Gastroesophageal sphincter (tissue), 4 donors: ENCODE results near the gene NRXN3. TPM values are rescaled to one million over a fixed set of nuclear protein-coding genes. Genes with fewer than 3 reads are reported as not detected.

Experiments used
- ATAC-seq: fragments of 150-250 bp; one replicate; pipeline ENCODE4 v1.9.1; 2016; ENCODE audit warnings: mild to moderate bottlenecking, moderate library complexity
- H3K27ac ChIP-seq, 4 donors: fragments of 200-600 bp; sonication (generic) in 3 of 4; 1 replicate in 3 of 4; 2 replicates in 1 of 4; pipeline ENCODE4 v1.5.1; 2016 to 2019
- H3K27me3 ChIP-seq: fragments of 200-600 bp; sonication (generic); one replicate; pipeline ENCODE4 v1.5.1; 2019
- H3K36me3 ChIP-seq, 2 donors: fragments of 200-600 bp; sonication (generic); one replicate each; pipeline ENCODE4 v1.5.1; 2019; ENCODE audit warnings: control low read depth in 1 of 2
- H3K4me1 ChIP-seq, 3 donors: fragments of 200-600 bp; sonication (generic); 1 replicate in 2 of 3; 2 replicates in 1 of 3; pipeline ENCODE4 v1.5.1; 2016 to 2019; ENCODE audit warnings: control low read depth in 2 of 3
- H3K4me3 ChIP-seq, 2 donors: fragments of 200-600 bp; sonication (generic); one replicate each; pipeline ENCODE4 v1.5.1; 2019; ENCODE audit warnings: mild to moderate bottlenecking in 1 of 2, moderate library complexity in 1 of 2
- H3K9me3 ChIP-seq, 3 donors: fragments of 200-600 bp; sonication (generic); one replicate each; pipeline ENCODE4 v1.5.1; 2017 to 2019; ENCODE audit warnings: control low read depth in 2 of 3
- CTCF ChIP-seq, 4 experiments: fragments of 200-600 bp in 2 of 4; fragments of 450-650 bp in 2 of 4; sonication (generic) in 1 of 4; IDR thresholded peaks; one replicate each; pipeline ENCODE4 v1.5.1; 2017 to 2019; ENCODE audit warnings: antibody characterized with exemption in 4 of 4, mild to moderate bottlenecking in 2 of 4, moderate library complexity in 2 of 4
- EP300 ChIP-seq: sonication (generic); formaldehyde crosslinking; IDR thresholded peaks from one replicate; pipeline ENCODE4 v1.6.1; 2017; ENCODE audit warnings: antibody characterized with exemption, mild to moderate bottlenecking
- POLR2A ChIP-seq, 2 donors: fragments of 450-650 bp; IDR thresholded peaks; one replicate each; pipeline ENCODE4 v1.6.1; 2017; ENCODE audit warnings: antibody characterized with exemption in 2 of 2, mild to moderate bottlenecking in 2 of 2, moderate library complexity in 1 of 2
- POLR2AphosphoS5 ChIP-seq: sonication (generic); formaldehyde crosslinking; IDR thresholded peaks from one replicate; pipeline ENCODE4 v1.6.1; 2017; ENCODE audit warnings: antibody characterized with exemption
- WGBS, 2 donors: methylation state at CpG; one replicate each; pipeline ENCODE4 v1.1.5; 2018; ENCODE audit warnings: low coverage in 1 of 2; 5-methylcytosine and 5-hydroxymethylcytosine counted together
- total RNA-seq, 4 donors: library from RNA; depleted of rRNA; stranded (reverse); fragments of >200 nt; gene quantifications; one replicate each; pipeline ENCODE4 v1.1.0, GENCODE V29; 2016

The NRXN3 gene
- total RNA-seq, 4 donors from 2014 or later, result 74.2 to 192 (median 98.2) TPM

- H3K4me3 ChIP-seq, result no peak overlapping the region
- no peak for ATAC-seq
- no peaks in the 10 kb centered on the region for H3K9me3 ChIP-seq
- WGBS, 2 donors, result 55 to 86% methylated on average over 1 of the region's 1 CpG
- H3K4me1 ChIP-seq, result peaks cover 0 to 66% (median 8%) of the 10 kb centered on the region in 3 donors
- no peak for TF ChIP-seq EP300
- no peak for TF ChIP-seq POLR2AphosphoS5
- no peak for TF ChIP-seq POLR2A (IDR thresholded peaks at IDR 0.05)
- no peak for TF ChIP-seq CTCF (IDR thresholded peaks at IDR 0.05)
- no peaks in the 10 kb centered on the region for H3K27me3 ChIP-seq
- no peak overlapping the region for H3K27ac ChIP-seq
- H3K36me3 ChIP-seq, result no peaks in the 10 kb centered on the region
Measured at GRCh38 chr14:79354336-79354735, 1184.2 kb downstream of the NRXN3 start.

- H3K9me3 ChIP-seq, result no peaks in the 10 kb centered on the region
- H3K36me3 ChIP-seq, result no peaks in the 10 kb centered on the region
- no peak for TF ChIP-seq CTCF (IDR thresholded peaks at IDR 0.05)
- TF ChIP-seq EP300, result no peak
- TF ChIP-seq POLR2AphosphoS5, result no peak
- no peak for TF ChIP-seq POLR2A (IDR thresholded peaks at IDR 0.05)
- 81 to 95% methylated on average over 2 of the region's 2 CpGs for WGBS, 2 donors
- H3K4me3 ChIP-seq, result no peak overlapping the region
- no peak overlapping the region for H3K27ac ChIP-seq
- ATAC-seq, result no peak
- H3K4me1 ChIP-seq, result peaks cover 0 to 63% (median 8%) of the 10 kb centered on the region in 3 donors
- H3K27me3 ChIP-seq, result no peaks in the 10 kb centered on the region
Measured at GRCh38 chr14:79356040-79356439, 1185.9 kb downstream of the NRXN3 start.

GRCh38 chr14:79357307-79357706 lies 1187.1 kb downstream of the NRXN3 start:
- H3K36me3 ChIP-seq, result no peaks in the 10 kb centered on the region
- H3K27ac ChIP-seq, result no peak overlapping the region
- no peak overlapping the region for H3K4me3 ChIP-seq
- TF ChIP-seq POLR2A (IDR thresholded peaks at IDR 0.05) (no peak), CTCF (IDR thresholded peaks at IDR 0.05) (no peak), POLR2AphosphoS5 (no peak), EP300 (no peak)
- no peaks in the 10 kb centered on the region for H3K9me3 ChIP-seq
- WGBS, 2 donors, result 69 to 71% methylated on average over 1 to 2 of the region's 2 CpGs
- H3K4me1 ChIP-seq, result peaks cover 0 to 56% (median 2%) of the 10 kb centered on the region in 3 donors
- ATAC-seq, result no peak
- H3K27me3 ChIP-seq, result no peaks in the 10 kb centered on the region

- ATAC-seq, result no peak
- 54 to 81% methylated on average over 2 to 3 of the region's 3 CpGs for WGBS, 2 donors
Measured at GRCh38 chr14:79363291-79363690, 1193.1 kb downstream of the NRXN3 start.

More at GRCh38 chr14:79363291-79363690, 1193.1 kb downstream of the NRXN3 start:
- H3K4me1 ChIP-seq, result peaks cover 0 to 22% (median 3%) of the 10 kb centered on the region in 3 donors
- no peaks in the 10 kb centered on the region for H3K36me3 ChIP-seq
- H3K27me3 ChIP-seq, result no peaks in the 10 kb centered on the region
- no peak for TF ChIP-seq POLR2A (IDR thresholded peaks at IDR 0.05)
- TF ChIP-seq POLR2AphosphoS5, result no peak
- TF ChIP-seq EP300, result no peak
- no peak for TF ChIP-seq CTCF (IDR thresholded peaks at IDR 0.05)
- no peak overlapping the region for H3K4me3 ChIP-seq
- no peaks in the 10 kb centered on the region for H3K9me3 ChIP-seq
- H3K27ac ChIP-seq, result no peak overlapping the region
